Measurements from ENCODE around the gene EHMT2. TPM values are rescaled to one million over a fixed set of nuclear protein-coding genes. Genes with fewer than 3 reads are reported as not detected.

The EHMT2 gene
- total RNA-seq, 1 experiment from 2014 or later: 65.7 TPM

DNA sequence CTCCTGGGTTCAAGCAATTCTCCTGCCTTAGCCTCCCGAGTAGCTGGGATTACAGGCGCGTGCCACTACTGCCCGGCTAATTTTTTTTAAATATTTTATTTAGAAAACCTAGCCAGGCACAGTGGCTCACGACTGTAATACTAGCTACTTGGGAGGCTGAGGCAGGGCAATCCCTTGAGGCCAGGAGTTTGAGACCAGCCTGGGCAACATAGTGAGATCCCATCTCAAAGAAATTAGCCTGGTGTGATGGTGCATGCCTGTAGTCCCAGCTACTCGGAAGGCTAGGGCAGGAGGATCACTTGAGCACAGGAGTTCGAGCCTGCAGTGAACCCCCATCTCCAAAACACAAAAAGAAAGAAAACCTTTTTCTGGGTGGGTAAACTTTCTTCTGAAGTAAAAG lies 21.1 kb downstream of the EHMT2 start:
- no peak for DNase-seq
- no peaks in the 10 kb centered on the region for H3K27me3 ChIP-seq (replicated peaks; ENCODE audit: control insufficient read depth, insufficient read depth, low read length)
- Mint-ChIP-seq H3K27me3 (ENCODE audit: insufficient read depth, unreplicated experiment) (no peaks in the 10 kb centered on the region), H3K4me1 (ENCODE audit: low read depth, unreplicated experiment) (peaks cover 8% of the 10 kb centered on the region), H3K9me3 (ENCODE audit: unreplicated experiment) (no peaks in the 10 kb centered on the region), H3K27ac (ENCODE audit: unreplicated experiment) (no peak overlapping the region), H3K36me3 (ENCODE audit: insufficient read depth, unreplicated experiment) (peaks cover 14% of the 10 kb centered on the region), H3K4me3 (ENCODE audit: unreplicated experiment) (no peak overlapping the region)
- H3K36me3 ChIP-seq (ENCODE audit: control insufficient read depth, insufficient read depth, low read length): no peaks in the 10 kb centered on the region; the same call in 1 of the 2 replicates
- TF ChIP-seq, protein P1, sequence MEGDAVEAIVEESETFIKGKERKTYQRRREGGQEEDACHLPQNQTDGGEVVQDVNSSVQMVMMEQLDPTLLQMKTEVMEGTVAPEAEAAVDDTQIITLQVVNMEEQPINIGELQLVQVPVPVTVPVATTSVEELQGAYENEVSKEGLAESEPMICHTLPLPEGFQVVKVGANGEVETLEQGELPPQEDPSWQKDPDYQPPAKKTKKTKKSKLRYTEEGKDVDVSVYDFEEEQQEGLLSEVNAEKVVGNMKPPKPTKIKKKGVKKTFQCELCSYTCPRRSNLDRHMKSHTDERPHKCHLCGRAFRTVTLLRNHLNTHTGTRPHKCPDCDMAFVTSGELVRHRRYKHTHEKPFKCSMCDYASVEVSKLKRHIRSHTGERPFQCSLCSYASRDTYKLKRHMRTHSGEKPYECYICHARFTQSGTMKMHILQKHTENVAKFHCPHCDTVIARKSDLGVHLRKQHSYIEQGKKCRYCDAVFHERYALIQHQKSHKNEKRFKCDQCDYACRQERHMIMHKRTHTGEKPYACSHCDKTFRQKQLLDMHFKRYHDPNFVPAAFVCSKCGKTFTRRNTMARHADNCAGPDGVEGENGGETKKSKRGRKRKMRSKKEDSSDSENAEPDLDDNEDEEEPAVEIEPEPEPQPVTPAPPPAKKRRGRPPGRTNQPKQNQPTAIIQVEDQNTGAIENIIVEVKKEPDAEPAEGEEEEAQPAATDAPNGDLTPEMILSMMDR (IDR thresholded peaks at IDR 0.05; ENCODE audit: insufficient read depth in 1 of 2, low read depth in 1 of 2, low read length in 1 of 2, severe bottlenecking in 1 of 2, unreplicated experiment in 1 of 2): no peak
- peaks cover 15% of the 10 kb centered on the region; the same call in 1 of the 2 replicates for H3K4me1 ChIP-seq
- ChIA-PET CTCF (no interaction called here), POLR2A (no interaction called here)
- BruUV-seq (replicated peaks): no TSS peak
- no peak overlapping the region for H3K4me3 ChIP-seq (ENCODE audit: low read depth, low read length)
- intact Hi-C loops (cut with micrococcal nuclease; ENCODE audit: unreplicated experiment): no loop called here
- H3K9me3 ChIP-seq: no peaks in the 10 kb centered on the region

GRCh38 chr6:31875877-31876276 lies 21.6 kb downstream of the EHMT2 start:
- ChIA-PET CTCF (no interaction called here), POLR2A (interaction anchor here (0.6 to 0.8 kb wide), 2 partner anchors 61 to 135 kb away, joined by 3 read pairs; partner anchors contain the start of genes HSPA1A and HSPA1L)
- Mint-ChIP-seq H3K9me3 (ENCODE audit: unreplicated experiment) (no peaks in the 10 kb centered on the region), H3K27me3 (ENCODE audit: insufficient read depth, unreplicated experiment) (no peaks in the 10 kb centered on the region), H3K4me3 (ENCODE audit: unreplicated experiment) (no peak overlapping the region), H3K36me3 (ENCODE audit: insufficient read depth, unreplicated experiment) (peaks cover 9% of the 10 kb centered on the region), H3K4me1 (ENCODE audit: low read depth, unreplicated experiment) (peaks cover 8% of the 10 kb centered on the region), H3K27ac (ENCODE audit: unreplicated experiment) (no peak overlapping the region)
- intact Hi-C loops (cut with micrococcal nuclease; ENCODE audit: unreplicated experiment): no loop called here
- H3K4me3 ChIP-seq (ENCODE audit: low read depth, low read length): no peak overlapping the region
- no peaks in the 10 kb centered on the region for H3K27me3 ChIP-seq (replicated peaks; ENCODE audit: control insufficient read depth, insufficient read depth, low read length)
- H3K36me3 ChIP-seq (ENCODE audit: control insufficient read depth, insufficient read depth, low read length): no peaks in the 10 kb centered on the region; the same call in 1 of the 2 replicates
- peaks cover 15% of the 10 kb centered on the region; the same call in 1 of the 2 replicates for H3K4me1 ChIP-seq
- no peak for DNase-seq
- H3K9me3 ChIP-seq: no peaks in the 10 kb centered on the region
- no TSS peak for BruUV-seq (replicated peaks)
- TF ChIP-seq, protein P1 (IDR thresholded peaks at IDR 0.05; ENCODE audit: insufficient read depth in 1 of 2, low read depth in 1 of 2, low read length in 1 of 2, severe bottlenecking in 1 of 2, unreplicated experiment in 1 of 2): no peak

DNA sequence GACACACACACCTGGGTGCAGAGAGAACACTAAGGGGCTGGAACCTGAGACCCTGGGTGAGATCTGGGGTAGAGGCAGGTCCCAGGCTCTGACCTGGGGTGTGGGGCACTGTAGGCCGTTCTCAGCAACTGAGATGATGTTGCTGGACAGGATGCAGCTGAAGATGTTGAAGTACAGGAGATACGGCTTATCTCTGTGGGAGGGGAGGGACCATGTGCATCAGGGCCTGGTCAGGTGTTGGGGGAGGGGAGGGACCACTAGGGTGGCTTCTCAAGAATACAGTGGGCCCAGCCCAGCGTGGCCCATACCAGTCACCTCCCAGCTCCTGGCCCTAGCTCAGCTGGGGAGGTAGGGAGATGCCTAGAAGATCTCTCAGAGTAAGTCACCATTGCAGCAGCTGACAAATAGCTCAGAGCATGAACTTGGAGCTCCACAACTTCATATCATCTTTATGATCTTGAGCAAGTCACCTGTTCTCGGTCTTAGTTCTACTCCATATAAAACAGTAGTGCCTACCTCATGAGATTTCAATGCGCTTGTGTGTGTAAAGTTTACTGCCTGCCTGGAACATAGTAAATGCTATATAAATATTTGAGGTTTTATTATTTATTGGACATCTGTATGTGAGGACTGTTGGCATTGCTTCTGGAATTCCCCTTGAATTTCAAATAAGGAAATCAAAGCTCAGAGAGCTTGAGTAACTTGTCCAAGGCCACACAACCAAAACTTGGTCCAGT lies 22.5 kb downstream of the EHMT2 start:
- BruUV-seq (replicated peaks): no TSS peak
- no peak for DNase-seq
- H3K4me1 Mint-ChIP-seq (ENCODE audit: low read depth, unreplicated experiment): peaks cover 8% of the 10 kb centered on the region
- no peak overlapping the region for H3K27ac Mint-ChIP-seq (ENCODE audit: unreplicated experiment)
- H3K4me1 ChIP-seq: peaks cover 15% of the 10 kb centered on the region; the same call in 1 of the 2 replicates
- H3K27me3 Mint-ChIP-seq (ENCODE audit: insufficient read depth, unreplicated experiment): no peaks in the 10 kb centered on the region
- no peaks in the 10 kb centered on the region for H3K9me3 ChIP-seq
- no peaks in the 10 kb centered on the region for H3K27me3 ChIP-seq (replicated peaks; ENCODE audit: control insufficient read depth, insufficient read depth, low read length)
- ChIA-PET POLR2A (interaction anchor here (0.6 to 0.8 kb wide), 2 partner anchors 60 to 134 kb away, joined by 3 read pairs; partner anchors contain the start of genes HSPA1A and HSPA1L), CTCF (interaction anchor here (0.6 to 1.5 kb wide), 3 partner anchors 12 to 328 kb away, joined by 3 to 4 read pairs (median 4); partner anchors contain the start of genes ATP6V1G2 and NEU1)
- H3K4me3 Mint-ChIP-seq (ENCODE audit: unreplicated experiment): no peak overlapping the region
- intact Hi-C loops (cut with micrococcal nuclease; ENCODE audit: unreplicated experiment): no loop called here
- H3K9me3 Mint-ChIP-seq (ENCODE audit: unreplicated experiment): no peaks in the 10 kb centered on the region
- H3K36me3 Mint-ChIP-seq (ENCODE audit: insufficient read depth, unreplicated experiment): peaks cover 6% of the 10 kb centered on the region
- H3K4me3 ChIP-seq (ENCODE audit: low read depth, low read length): no peak overlapping the region
- no peaks in the 10 kb centered on the region; the same call in 1 of the 2 replicates for H3K36me3 ChIP-seq (ENCODE audit: control insufficient read depth, insufficient read depth, low read length)
- TF ChIP-seq, protein P1 (IDR thresholded peaks at IDR 0.05; ENCODE audit: insufficient read depth in 1 of 2, low read depth in 1 of 2, low read length in 1 of 2, severe bottlenecking in 1 of 2, unreplicated experiment in 1 of 2): no peak

Measured in Caco-2 (cell line).